HG02840 (cell line): ENCODE results near the gene GP5.

Source experiments
- ATAC-seq: cut with Tn5 transposase; IDR thresholded peaks from one replicate; pipeline ENCODE4 v1.9.1; 2021; ENCODE audit warnings: mild to moderate bottlenecking, moderate library complexity, moderate number of reproducible peaks; ENCODE audit not compliant: unreplicated experiment, low FRiP score

The GP5 gene

GRCh38 chr3:194379231-194379630, 19.8 kb downstream of the GP5 start:
- ATAC-seq, result no peak

GRCh38 chr3:194377708-194378107, 21.4 kb downstream of the GP5 start:
- ATAC-seq, result no peak

- ATAC-seq, result no peak
Observed at GRCh38 chr3:194376241-194376560, 22.9 kb downstream of the GP5 start.

- no peak for ATAC-seq
Observed at GRCh38 chr3:194375473-194376240, 23.4 kb downstream of the GP5 start.

- no peak for ATAC-seq
Observed at GRCh38 chr3:194374935-194375334, 24.1 kb downstream of the GP5 start.

- ATAC-seq, result no peak
Observed at GRCh38 chr3:194373899-194374298, 25.2 kb downstream of the GP5 start.

- no peak for ATAC-seq
Observed at GRCh38 chr3:194373028-194373427, 26.0 kb downstream of the GP5 start.

- ATAC-seq, result no peak
Observed at GRCh38 chr3:194370753-194371152, 28.3 kb downstream of the GP5 start.

GRCh38 chr3:194369522-194370279, 29.4 kb downstream of the GP5 start, which contains the start of gene LRRC15:
Gene LRRC15 (minus strand): TSS chr3:194369743. CDS start chr3:194361043, 8,700 bp downstream.
- ATAC-seq, result no peak

GRCh38 chr3:194368918-194369317, 30.1 kb downstream of the GP5 start:
- ATAC-seq, result no peak

- no peak for ATAC-seq
Observed at GRCh38 chr3:194367992-194368841, 30.8 kb downstream of the GP5 start.

GRCh38 chr3:194365978-194366490, 33.0 kb downstream of the GP5 start:
- ATAC-seq, result no peak

GRCh38 chr3:194365526-194365925, 33.5 kb downstream of the GP5 start:
- ATAC-seq, result no peak

GRCh38 chr3:194364652-194365434, 34.2 kb downstream of the GP5 start:
- ATAC-seq, result no peak

- ATAC-seq, result no peak
Observed at GRCh38 chr3:194364314-194364651, 34.8 kb downstream of the GP5 start.

GRCh38 chr3:194360568-194360967, 38.5 kb downstream of the GP5 start:
- ATAC-seq, result no peak

- no peak for ATAC-seq
Observed at GRCh38 chr3:194357681-194358080, 41.4 kb downstream of the GP5 start.

GRCh38 chr3:194355379-194355778, 43.7 kb downstream of the GP5 start:
- no peak for ATAC-seq

GRCh38 chr3:194354315-194354714, 44.8 kb downstream of the GP5 start:
- ATAC-seq, result no peak

GRCh38 chr3:194352667-194353246, 46.3 kb downstream of the GP5 start:
- ATAC-seq, result no peak
